CD4-positive, alpha-beta T cell treated with Interferon alpha-2 for 1 hour (primary cell): ENCODE data around the gene PLEKHM3.

Experiments
- DNase-seq, 2 donors: peaks; one replicate each; pipeline ENCODE4 v3.0.0-alpha.2; 2020 to 2022

The PLEKHM3 gene, protein sequence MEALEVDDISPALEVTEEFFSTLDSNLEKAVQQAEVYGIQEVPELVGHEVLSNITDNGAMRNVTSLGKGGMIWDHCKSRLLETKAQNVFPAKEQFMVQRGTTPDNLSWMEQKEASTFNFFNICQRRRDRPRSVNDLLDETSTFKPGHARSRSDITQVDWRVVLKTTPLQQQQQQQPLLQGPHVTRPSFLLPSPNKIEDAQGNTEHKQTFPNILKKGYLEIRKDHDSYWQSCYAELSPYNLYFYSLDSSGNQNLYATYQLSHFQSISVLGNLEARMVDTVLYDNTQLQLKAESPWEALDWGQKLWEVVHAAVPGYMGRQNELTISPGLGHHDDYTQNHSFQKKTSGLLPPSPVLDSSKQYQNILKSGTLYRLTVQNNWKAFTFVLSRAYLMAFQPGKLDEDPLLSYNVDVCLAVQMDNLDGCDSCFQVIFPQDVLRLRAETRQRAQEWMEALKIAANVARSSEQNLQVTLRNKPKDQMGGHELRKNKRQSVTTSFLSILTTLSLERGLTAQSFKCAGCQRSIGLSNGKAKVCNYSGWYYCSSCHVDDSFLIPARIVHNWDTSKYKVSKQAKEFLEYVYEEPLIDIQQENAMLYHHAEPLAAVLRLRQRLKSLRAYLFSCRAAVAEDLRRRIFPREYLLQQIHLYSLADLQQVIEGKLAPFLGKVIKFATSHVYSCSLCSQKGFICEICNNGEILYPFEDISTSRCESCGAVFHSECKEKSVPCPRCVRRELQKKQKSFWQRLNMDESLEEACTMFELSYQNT

DNA sequence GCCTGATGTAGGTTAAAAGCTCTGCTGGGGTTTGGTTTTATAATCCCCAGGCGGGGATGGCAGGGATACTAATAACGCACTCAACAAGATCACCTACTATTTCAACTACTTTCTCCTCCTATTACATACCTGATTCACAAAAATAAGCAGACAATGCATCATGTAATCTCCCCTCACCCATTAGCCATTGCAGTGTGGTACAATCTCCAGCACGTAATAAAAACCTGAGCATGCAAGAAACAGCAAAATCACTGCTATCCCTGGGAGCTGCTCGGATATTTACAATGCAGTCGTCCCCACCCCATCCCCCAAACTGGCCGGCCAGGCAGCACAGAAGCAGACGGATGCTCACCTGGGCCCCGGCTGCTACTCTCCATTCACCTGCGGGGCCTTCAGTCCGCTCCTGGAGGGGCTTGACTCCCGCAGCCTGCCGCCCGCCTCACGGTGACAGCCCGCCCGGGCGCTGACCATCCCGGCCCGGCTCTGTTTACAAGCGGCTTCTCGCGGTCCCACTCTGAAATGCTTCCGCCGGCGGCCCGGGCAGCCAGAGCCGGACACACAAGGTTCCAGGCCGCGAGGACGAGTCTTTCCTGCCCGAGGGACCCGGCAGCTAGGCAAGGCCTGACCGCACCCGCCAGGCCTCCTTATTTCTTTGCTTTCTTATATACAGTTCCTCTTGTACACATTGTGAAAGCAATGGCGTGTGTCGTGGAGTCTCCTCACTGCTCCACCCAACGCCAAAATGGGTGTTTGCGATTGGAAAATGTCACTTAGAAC is at the start of gene PLEKHM3:
TSS of gene PLEKHM3 (minus strand) at position 491 of the 777 bp plus-strand sequence. CDS start 23,888 bp downstream, outside the sequence.
- peak; percentile 75 to 81 for DNase-seq

DNA sequence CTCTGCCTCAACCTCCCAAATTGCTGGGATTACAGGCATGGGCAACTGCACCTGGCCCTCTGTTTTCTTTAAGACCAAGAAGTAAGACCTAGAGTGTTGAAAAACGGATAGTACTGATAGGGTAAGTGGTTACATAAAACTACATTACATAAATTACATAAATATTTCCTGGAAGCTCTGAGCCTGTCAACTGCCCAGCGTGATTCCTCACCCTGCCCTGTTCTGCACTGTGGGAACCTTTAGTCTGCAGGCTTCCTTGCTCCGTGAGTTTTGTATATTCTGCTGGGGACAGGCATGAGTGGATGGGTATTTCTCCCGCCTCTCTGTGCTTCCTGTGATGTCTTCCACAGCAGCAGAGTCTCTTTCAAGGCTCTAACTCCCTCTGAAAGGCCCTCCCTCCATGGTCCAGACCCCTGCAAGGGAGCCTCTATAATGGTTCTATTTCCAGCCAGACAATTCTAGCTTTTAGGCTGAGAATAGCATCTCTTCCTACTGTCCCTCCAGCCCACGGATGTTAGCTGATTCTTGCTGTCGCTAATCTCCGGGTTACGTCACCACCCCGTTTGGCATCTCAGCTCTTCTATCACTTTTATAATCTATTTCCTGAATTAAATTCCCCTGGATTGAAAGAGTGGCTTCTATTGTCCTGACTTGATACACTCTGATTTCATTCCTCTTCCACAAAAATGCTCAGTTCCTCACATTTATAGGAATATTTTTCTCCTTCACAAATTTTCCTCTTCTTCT is 49.5 kb upstream of the PLEKHM3 start:
- no peak for DNase-seq

DNA sequence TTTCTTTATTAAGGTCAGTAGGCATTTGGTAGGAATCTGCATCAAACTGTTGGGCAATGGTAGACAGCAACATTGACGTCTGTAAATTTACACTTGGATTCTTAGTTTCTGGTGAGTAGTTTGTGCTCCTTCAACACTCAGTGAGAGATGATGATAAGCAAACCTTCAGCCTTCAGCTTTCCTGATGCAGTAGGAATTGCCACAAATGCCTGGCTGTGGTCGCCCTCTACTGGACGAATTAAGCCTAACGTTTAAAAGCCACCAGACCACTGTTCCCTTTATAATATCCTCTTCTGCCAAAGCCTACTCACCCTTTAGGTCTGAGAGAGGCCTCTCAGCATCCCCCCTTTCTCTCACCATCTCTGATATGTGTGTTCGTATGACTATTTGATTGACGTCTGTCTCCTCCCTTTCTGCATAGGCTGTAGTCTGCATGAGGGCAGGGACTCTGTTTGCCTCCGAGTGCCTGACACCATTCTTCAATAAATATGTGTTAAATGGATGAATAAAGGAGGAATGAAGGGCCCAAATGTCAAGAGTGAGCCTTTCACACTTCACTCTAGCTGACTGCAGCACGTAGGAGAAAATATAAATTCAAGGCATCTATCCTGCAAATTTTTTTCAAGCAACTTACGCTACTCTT is 47.0 kb upstream of the PLEKHM3 start:
- peak; percentile 44 to 64 for DNase-seq

DNA sequence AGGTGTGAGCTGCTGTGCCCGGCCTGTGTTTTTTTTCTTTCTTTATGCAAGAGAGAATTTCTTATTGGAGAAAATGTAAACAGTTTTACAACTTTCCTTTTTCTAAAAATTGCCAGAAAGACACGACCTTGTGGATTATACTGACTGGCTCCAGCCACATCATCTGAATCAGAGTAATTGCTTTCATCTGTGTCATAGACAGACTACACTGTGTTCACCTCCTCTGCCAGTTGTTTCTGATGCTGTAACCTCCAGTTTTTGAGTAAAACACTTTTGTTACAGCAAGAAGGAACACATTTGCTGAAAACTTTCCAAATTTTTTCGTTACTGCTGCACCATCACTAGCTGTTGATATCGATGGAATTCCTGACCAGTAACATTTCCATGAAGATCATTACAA is 43.9 kb upstream of the PLEKHM3 start:
- DNase-seq: no peak

DNA sequence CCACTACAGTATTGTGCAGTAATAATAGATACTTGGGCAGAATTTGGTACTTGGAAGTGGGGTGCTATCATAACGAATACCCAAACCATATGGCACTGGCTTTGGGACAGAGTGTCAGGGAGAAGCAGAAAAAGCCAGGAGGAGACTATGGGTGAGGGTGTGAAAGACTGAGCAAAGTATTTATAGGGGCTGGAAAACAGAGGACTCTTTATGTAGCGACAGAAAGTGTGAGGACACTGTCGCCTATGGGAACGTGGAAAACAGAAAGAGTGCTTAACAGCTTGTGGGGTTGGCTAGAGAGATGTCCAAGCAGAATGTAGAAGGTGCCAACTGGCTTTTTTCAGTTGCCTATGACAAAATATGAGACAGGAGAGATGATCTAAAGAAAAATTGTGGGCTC is 40.7 kb upstream of the PLEKHM3 start:
- DNase-seq: no peak

DNA sequence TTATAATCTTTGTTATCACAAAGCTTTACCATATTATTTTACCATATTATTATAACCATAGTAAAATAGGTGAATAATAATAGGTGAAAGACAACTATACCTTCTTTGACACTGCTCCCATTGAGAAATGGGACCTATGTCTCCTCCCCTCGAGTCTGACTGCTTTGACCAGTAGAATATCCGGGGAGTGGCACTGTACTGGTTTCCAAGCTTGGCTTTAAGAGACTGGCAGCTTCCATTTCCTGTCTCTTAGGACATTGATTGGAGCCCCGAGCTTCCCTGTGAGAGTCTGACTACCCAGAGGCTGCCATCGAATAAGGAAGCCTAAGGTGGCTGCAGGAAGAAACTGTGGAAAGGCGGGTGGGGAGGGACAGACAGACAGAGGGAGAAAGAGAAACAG is 40.1 kb upstream of the PLEKHM3 start:
- DNase-seq: no peak

DNA sequence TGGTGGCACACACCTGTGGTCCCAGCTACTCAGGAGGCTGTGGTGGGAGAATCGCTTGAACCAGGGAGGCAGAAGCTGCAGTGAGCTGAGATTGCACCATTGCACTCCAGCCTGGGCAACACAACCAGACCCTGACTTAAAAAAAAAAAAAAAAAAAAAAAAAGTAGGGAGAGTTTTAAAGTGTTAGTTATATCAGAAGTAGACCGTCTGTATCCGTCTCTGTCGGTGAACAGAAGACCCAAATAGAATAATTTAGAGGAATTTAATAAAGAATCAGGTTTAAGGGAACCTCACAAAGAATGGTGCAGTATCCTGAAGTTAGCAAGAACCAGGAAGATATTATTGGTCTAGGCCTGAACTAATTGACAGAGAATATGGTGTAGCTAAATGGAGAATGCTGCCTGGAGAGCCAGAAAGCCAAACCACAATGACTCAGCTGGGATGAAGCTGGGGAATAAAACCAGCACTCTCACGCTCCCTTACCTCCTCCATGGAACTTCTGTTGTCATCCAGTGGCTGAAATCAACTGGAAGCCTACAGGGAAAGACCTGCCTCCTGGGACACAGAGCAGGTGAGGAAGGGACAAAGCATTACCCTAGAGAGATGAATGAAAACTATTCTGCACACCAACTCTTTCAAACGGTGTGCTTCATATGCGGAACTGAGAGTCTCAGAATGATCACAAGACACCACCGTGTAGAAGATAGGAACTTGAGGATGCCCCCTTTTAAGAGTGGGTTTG is 39.1 kb upstream of the PLEKHM3 start:
- DNase-seq: no peak

DNA sequence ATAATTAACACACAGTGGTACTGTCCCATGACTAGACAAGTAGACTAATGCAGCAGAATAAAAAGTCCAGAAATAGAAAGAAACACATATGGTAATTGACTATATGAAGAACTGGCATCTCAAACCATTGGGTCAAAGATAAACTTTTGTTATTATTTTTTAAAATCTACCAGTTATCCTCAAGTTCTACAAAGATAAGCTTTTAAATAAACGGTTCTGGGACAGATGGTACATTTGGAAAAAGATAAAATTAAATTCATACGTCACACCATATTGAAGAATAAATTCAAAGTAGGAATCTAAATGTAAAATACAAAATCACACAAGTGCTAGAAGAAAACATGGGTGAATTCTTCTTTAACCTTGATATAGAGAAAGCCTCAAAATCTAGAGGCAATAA is 37.6 kb upstream of the PLEKHM3 start:
- no peak for DNase-seq

DNA sequence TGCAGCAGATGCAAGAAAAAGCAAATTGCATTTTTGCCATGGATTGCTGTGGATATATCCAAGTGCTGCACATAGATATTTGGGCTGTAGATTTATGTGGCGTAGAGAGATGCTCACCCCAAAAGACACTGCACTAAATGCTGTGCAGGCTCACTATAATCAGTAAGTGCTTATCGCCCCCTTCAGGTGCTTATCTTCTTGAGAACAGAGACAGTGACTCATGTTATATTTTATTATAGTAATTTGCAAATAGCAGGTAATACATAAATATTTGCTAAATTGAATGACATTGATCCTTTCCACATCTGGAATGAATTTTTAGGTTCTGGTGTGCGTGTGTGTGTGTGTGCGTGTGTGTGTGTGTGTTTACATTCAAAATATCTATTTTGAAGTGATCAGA is 36.8 kb upstream of the PLEKHM3 start:
- DNase-seq: peak in 1 of 2 donors; percentile 37

DNA sequence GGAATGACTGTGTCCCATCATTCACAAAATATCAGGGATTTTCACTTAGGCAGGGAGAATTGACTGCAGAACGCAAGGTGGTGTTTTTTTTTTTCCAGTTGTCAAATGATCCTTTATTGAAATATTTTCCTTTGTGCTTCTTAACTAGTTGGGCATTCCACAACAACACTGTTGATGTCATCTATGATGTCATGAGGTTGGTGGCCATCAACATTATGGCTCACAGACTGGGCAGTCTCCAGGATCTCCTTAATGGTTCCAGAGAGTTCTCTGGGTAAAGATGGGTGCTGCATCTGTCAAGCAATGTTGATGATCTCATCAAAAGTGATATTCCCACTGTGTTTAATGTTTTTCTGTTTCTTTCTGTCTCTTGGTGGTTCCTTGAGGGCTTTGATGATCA is 31.8 kb upstream of the PLEKHM3 start:
- no peak for DNase-seq

DNA sequence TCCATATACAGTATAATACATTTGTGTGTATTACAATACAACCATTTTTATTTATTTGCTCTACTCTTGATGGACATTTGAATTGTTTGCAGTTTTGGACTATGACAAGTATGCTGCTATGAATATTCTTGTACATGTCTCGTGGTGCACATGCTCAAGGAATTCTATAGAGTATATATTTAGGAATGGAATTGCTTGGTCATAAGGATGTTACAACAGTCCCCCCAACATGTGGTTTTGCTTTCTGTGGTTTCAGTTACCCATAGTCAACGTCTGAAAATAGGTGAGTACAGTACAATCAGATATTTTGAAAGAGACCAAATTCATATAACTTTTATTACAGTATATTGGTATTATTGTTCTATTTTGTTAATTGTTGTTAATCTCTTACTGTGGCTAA is 24.1 kb upstream of the PLEKHM3 start:
- no peak for DNase-seq

DNA sequence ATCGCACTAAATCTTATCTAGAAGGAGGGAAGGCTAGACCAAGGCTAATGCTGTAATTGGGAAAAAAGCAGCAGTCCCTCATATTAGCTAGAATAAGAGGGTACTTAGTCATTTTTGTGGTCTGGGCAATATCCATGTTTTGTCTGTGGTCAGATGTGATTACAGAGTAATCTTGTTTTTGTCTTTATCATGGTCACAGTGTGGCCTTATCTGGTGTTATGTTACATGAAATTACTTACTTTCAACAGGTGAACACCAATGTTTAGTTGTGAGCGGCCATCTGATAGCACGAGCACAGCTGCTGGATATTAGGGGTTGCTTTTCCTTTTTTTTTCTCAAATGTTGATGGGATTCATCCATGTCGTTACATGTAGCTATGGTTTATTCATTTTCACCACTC is 23.7 kb upstream of the PLEKHM3 start:
- DNase-seq: no peak

DNA sequence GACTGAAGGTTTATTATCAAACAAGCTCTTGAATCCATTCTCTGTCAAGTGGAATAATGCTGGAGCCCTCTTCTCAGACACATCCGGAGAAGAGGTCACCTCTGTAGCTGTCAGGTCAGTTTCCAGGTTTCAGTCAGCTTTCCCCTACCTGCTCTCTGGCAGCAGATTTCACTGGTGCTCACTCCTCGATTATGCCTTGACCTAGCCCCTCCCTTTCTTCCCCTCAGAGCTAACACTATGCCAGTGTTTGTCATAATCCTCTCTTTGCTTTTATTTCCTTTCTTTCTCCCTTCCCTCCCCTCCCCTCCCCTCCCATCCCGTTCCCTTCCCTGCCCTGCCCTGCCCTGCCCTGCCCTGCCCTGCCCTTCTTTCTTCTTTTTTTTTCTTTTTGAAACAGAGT is 22.5 kb upstream of the PLEKHM3 start:
- DNase-seq: no peak

DNA sequence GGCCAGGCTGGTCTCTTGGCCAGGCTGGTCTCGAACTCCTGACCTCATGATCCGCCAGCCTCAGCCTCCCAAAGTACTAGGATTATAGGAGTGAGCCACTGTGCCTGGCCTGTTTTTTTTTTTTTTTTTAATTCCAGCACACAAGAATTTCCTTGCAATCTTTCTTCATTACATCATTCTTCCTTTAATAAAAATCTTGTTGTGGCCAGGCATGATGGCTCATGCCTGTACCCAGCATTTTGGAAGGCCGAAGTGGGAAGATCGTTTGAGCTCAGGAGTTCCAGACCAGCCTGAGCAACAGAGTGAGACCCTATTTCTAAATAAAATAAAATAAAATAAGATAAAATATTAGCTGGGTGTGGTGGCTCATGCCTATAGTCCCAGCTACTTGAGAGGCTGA is 21.4 kb upstream of the PLEKHM3 start:
- DNase-seq: no peak

DNA sequence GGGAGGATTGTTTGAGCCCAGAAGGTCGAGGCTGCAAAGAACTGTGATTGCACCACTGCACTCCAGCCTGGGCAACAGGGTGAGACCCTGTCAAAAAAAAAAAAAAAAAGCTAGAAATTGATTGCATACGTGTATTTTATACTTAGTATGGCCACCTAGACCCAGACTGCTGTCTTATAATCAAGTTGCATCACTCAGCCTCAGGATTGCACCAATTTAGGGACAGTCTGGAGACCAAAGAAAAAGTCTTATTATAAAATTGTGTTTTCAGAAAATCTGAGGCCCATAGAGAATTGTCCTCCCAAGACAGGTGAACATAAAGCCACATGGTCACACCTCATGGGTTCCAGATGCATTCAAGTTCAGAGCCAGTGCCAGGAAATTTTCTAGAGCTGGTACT is 17.1 kb upstream of the PLEKHM3 start:
- no peak for DNase-seq

DNA sequence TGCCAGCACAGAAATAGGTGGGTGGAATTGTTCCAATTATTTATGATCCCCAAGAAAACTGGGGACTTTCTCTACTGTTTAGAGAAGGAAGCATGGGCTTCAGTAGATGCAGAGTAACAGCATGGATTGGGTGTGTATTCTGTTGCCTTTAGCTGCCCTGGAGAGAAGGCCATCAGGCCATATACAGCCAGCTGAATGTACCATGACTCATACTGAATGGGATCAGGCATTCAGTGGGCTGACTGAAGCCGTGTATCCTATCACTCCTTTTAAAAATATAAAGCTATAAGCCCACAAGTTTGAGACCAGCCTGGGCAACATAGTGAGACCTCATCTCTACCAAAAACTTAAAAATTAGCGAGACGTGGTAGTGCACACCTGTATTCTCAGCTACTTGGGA is 16.7 kb upstream of the PLEKHM3 start:
- DNase-seq: no peak

DNA sequence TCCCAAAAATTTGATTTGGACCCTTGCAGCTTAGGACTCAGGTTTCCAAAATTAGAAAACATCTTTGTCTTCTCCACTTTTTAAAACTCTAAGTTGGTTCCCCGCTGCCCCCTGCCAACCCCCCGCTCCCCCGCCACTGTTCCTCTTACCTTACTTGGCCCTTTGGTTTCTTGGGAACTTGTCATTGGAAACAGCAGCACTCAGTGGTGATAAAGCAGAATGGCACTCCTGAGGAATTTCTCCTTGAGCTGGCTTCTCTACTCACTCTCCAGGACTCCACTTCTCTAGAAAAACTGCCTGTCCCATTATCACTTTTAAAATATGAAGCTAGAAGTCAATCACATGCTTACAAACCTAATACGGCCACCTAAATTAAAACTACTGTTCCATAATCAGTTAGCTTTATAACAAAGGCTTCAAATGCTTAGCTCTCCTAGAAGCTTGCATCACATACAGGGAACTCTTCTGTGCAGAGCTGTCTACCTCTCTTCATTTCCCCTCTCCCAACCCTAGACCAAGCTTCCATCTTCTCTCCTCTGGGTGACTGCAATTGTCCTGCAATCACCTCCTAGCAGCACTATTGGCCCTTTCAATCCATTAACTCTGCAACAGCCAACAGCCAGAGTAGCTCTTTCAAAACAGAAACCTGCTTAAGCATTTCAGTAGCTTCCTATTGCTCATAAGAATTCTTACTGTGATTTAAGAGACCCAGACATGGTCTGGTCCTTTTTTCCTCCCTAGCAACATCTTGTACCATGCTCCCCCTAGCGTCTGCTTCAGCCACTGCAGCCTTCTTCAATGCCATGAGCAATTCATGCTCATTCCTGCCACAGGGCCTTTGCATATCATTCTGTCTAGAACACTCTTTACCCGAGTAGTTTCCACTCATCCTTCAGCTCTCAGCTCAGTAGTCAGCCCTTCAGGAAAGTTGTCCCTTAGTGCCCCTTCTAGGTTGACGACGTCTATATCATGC is 15.2 kb upstream of the PLEKHM3 start:
- peak; percentile 66 to 70 for DNase-seq

DNA sequence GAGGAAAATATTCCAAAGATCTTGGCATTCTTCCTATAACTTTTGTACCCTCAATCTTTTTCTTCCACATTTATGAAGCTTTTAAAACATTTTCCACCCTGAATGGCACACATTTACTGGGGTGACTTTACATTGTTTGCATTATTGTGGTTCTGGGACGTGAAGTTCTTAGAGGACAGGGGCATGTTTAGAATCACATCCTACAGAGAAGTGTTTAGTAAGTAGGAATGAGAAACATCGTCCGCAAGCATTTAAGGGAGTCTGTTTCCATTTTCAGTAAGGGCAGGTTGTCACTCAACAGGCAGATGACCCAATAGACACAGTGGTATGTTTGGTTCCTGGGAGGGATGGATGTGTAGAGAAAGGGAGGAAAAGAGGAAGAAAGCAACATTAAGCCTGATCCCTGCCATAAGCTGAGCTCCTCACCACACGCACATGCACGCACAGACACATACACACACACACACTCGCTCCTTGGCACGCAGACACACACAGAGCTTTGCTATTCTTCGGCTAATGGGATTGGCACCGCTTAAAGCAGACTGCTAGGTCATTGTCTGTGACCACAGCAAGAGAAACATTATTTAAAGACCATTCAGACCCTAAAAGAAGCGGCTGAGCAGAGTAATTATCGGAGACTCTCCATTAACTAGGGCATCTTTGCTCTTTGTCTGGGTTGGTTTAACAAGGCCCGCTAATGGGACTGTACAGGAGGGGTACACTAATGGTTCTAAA is 14.2 kb upstream of the PLEKHM3 start:
- no peak for DNase-seq
